ENCODE measurements around the gene PLA2G6.

DNA sequence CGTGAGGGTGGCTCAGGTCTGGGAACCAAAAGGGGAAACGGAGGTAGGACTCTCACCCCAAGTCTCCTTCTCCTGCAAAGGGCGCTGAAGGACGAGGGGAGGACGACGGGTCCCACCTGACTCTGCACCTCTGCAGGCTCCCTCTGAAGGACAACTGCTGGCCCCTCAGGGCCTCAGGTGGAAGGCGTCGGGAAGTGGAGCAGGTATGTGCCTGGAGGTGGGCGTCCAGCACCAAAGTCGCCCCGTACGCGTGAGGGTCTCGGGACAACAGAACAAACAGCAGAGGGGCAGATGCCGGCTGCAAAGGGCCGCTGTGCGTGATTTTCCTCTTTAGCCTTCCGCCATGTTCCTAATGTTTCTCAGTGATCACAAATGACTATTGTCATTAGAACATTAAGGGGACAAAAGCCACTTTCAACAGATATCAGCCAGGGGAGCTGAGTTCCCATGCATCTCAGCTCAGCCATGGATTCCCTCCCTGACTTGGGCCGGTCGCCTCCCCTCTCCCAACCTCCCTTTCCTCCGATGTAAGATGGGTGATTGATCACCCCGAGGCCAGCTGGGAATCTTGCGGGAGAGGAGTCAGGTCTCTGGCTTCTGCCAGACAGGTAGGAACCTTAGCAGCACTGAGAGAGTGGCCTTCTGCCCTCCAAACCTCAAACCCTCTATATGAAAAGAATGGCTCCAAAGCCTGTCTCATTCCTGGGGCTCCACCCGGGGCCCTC lies 98.5 kb downstream of the PLA2G6 start:
- no peak for TF ChIP-seq SIN3A (IDR thresholded peaks at IDR 0.05; ENCODE audit: borderline replicate concordance, insufficient read depth, low read length)
- no peak for TF ChIP-seq POLR2AphosphoS5 (IDR thresholded peaks at IDR 0.05; ENCODE audit: low read depth, low read length)
- TF ChIP-seq, protein P1, sequence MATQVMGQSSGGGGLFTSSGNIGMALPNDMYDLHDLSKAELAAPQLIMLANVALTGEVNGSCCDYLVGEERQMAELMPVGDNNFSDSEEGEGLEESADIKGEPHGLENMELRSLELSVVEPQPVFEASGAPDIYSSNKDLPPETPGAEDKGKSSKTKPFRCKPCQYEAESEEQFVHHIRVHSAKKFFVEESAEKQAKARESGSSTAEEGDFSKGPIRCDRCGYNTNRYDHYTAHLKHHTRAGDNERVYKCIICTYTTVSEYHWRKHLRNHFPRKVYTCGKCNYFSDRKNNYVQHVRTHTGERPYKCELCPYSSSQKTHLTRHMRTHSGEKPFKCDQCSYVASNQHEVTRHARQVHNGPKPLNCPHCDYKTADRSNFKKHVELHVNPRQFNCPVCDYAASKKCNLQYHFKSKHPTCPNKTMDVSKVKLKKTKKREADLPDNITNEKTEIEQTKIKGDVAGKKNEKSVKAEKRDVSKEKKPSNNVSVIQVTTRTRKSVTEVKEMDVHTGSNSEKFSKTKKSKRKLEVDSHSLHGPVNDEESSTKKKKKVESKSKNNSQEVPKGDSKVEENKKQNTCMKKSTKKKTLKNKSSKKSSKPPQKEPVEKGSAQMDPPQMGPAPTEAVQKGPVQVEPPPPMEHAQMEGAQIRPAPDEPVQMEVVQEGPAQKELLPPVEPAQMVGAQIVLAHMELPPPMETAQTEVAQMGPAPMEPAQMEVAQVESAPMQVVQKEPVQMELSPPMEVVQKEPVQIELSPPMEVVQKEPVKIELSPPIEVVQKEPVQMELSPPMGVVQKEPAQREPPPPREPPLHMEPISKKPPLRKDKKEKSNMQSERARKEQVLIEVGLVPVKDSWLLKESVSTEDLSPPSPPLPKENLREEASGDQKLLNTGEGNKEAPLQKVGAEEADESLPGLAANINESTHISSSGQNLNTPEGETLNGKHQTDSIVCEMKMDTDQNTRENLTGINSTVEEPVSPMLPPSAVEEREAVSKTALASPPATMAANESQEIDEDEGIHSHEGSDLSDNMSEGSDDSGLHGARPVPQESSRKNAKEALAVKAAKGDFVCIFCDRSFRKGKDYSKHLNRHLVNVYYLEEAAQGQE (IDR thresholded peaks at IDR 0.05; ENCODE audit: insufficient read depth in 1 of 2, low read depth in 2 of 2, low read length in 2 of 2): no peak
- TF ChIP-seq TAF1 (IDR thresholded peaks at IDR 0.05; ENCODE audit: borderline replicate concordance, insufficient read depth, low read length): no peak
